Measurements from ENCODE around the gene SEMA4G.

SEMA4G gene

DNA sequence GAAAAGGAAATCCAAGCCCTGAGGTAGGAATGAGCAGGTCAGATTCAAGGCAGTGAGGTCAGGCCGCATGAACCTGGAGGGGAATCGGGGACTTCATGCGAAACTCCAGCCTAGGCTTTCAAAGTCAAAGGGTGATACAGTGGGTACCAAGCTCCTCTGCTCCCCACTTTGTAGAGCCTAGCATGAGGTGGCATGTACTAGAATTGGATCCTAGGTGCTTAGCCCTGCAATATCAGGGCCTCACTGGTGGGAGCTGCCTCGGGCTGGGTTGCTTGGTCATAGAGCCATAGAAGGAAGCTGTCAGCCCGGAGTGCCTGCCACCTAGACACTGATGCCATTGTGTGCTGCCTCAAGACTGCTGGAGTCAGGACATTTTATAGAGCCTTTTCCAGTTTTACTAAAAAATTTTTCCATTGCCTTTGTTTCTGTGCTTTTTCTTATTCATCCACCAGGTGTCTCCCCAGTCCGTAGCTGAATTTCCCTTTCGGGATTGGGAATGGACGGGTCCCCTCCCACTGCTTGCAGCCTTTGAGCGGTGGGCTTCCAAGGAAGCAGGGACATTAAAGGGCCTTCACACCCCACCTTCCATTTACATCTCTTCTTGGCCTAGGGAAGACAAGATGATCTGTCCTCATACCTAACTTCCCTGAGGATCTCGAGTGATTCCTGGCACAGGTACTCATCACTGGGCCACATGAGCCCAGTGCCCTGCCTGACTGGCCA lies 24.8 kb downstream of the SEMA4G start (continued):
- TF ChIP-seq, protein P1, sequence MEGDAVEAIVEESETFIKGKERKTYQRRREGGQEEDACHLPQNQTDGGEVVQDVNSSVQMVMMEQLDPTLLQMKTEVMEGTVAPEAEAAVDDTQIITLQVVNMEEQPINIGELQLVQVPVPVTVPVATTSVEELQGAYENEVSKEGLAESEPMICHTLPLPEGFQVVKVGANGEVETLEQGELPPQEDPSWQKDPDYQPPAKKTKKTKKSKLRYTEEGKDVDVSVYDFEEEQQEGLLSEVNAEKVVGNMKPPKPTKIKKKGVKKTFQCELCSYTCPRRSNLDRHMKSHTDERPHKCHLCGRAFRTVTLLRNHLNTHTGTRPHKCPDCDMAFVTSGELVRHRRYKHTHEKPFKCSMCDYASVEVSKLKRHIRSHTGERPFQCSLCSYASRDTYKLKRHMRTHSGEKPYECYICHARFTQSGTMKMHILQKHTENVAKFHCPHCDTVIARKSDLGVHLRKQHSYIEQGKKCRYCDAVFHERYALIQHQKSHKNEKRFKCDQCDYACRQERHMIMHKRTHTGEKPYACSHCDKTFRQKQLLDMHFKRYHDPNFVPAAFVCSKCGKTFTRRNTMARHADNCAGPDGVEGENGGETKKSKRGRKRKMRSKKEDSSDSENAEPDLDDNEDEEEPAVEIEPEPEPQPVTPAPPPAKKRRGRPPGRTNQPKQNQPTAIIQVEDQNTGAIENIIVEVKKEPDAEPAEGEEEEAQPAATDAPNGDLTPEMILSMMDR (tag by site-specific recombination; IDR thresholded peaks at IDR 0.05), result peak; percentile 43; the same call in 1 of the 2 replicates
- TF ChIP-seq ZNF654 (tag by site-specific recombination; IDR thresholded peaks at IDR 0.05; ENCODE audit: low read depth), result peak; percentile 77

DNA sequence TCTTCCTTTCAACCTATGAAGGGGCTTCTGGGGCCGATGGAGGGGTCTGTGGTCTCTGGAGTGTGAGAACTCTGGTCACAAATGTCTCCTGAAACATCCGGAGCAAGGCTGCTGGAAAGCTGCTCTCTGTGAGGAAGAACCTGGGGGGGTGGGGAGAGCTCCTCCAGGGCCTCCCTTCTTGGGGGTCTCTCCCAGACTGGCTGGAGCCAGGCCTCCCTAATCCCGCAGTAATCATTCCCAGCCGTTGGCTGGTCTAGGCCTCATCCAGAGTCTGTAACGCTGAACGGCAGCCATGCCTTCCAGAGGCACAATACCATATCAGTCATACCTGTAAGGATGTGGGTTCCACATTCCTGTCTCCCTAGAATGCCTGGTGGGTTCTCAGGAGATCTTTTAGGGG lies 25.9 kb downstream of the SEMA4G start:
- Histone ChIP-seq H3K27ac (ENCODE audit: extremely low read depth, low read depth, low read length) (no peak overlapping the region), H3K36me3 (ENCODE audit: control insufficient read depth in 2 of 2, insufficient read depth in 1 of 2, low read length in 2 of 2) (peaks cover 13 to 38% of the 10 kb centered on the region in 2 experiments), H3K4me3 (ENCODE audit: low read depth, low read length) (no peak overlapping the region), H3K4me1 (ENCODE audit: control insufficient read depth, insufficient read depth, low read length) (peaks cover 6% of the 10 kb centered on the region), H3K9me3 (ENCODE audit: control insufficient read depth, insufficient read depth, low read depth, low read length) (no peaks in the 10 kb centered on the region)
- TF ChIP-seq, protein P2, sequence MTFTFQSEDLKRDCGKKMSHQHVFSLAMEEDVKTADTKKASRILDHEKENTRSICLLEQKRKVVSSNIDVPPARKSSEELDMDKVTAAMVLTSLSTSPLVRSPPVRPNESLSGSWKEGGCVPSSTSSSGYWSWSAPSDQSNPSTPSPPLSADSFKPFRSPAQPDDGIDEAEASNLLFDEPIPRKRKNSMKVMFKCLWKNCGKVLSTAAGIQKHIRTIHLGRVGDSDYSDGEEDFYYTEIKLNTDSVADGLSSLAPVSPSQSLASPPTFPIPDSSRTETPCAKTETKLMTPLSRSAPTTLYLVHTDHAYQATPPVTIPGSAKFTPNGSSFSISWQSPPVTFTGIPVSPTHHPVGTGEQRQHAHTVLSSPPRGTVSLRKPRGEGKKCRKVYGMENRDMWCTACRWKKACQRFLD (tag by site-specific recombination; IDR thresholded peaks at IDR 0.05), result no peak
- TF ChIP-seq ZNF600 (tag by site-specific recombination; IDR thresholded peaks at IDR 0.05) (no peak), ZBTB20 (tag by site-specific recombination; IDR thresholded peaks at IDR 0.05) (no peak), ZNF169 (tag by site-specific recombination; IDR thresholded peaks at IDR 0.05) (no peak), GLIS1 (tag by site-specific recombination; IDR thresholded peaks at IDR 0.05) (no peak), ZNF776 (tag by site-specific recombination; IDR thresholded peaks at IDR 0.05; ENCODE audit: borderline replicate concordance) (no peak), GLIS2 (tag by site-specific recombination; IDR thresholded peaks at IDR 0.05) (no peak), ZNF510 (tag by site-specific recombination; IDR thresholded peaks at IDR 0.05; ENCODE audit: insufficient replicate concordance) (no peak), ZNF37A (tag by site-specific recombination; IDR thresholded peaks at IDR 0.05) (no peak)
- ChIA-PET CTCF (interaction anchor here (0.6 to 16.6 kb wide), 7 partner anchors 14 to 198 kb away, joined by 3 to 274 read pairs (median 5); no protein-coding TSS in a partner anchor), POLR2A (interaction anchor here (0.6 kb wide), 1 partner anchor 10 kb away, joined by 3 read pairs; no protein-coding TSS in a partner anchor)

DNA sequence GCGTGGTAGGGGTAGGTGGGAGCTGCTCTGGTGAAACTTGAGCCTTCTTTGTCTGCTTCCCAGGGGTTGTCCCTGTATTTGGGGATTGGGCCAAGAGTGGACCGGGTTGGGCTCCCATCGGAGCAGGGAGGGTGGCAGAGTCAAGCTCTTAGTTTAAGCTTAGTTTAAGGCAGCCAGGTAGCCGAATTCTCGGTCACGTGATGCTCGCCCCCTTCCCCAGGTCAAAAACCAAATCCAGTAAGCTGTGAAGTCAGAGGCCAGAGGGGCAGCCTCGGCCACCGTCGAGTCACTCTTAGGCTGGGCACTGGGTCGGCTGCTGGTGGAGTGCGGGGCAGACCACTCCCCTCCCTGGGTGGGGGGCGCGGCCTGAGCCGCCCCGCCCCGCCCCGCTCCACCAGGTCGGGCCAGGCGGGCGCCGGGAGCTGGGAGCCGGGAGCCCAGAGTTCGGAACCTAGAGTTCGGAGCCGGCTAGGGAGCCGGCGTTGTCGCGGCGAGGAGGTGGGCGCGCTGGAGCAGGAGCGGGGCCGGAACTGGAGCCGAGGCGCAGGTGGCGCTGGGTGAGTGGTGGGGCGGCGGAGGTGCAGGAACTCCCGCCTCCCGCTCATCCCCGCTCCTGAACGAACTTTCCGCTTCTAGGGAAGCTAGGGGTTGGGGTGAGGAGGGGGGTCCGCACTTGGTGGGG lies 27.5 kb downstream of the SEMA4G start:
- Histone ChIP-seq H3K36me3 (ENCODE audit: control insufficient read depth in 2 of 2, insufficient read depth in 1 of 2, low read length in 2 of 2) (peaks cover 4 to 32% of the 10 kb centered on the region in 2 experiments), H3K27ac (ENCODE audit: extremely low read depth, low read depth, low read length) (peak overlapping the region; percentile 94), H3K9me3 (ENCODE audit: control insufficient read depth, insufficient read depth, low read depth, low read length) (no peaks in the 10 kb centered on the region), H3K4me1 (ENCODE audit: control insufficient read depth, insufficient read depth, low read length) (peaks cover 8% of the 10 kb centered on the region), H3K4me3 (ENCODE audit: low read depth, low read length) (peak overlapping the region; percentile 57)
- CTCF ChIA-PET, result interaction anchor here (0.6 to 16.6 kb wide), 19 partner anchors 10 to 1190 kb away, joined by 3 to 274 read pairs (median 4); partner anchors contain the start of genes MRPL43 and TWNK
- POLR2A ChIA-PET, result interaction anchor here (0.5 to 2.4 kb wide), 7 partner anchors 9 to 145 kb away, joined by 3 to 14 read pairs (median 6); partner anchors contain the start of genes PDZD7 and SFXN3
- TF ChIP-seq, protein P3, sequence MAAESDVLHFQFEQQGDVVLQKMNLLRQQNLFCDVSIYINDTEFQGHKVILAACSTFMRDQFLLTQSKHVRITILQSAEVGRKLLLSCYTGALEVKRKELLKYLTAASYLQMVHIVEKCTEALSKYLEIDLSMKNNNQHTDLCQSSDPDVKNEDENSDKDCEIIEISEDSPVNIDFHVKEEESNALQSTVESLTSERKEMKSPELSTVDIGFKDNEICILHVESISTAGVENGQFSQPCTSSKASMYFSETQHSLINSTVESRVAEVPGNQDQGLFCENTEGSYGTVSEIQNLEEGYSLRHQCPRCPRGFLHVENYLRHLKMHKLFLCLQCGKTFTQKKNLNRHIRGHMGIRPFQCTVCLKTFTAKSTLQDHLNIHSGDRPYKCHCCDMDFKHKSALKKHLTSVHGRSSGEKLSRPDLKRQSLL (tag by site-specific recombination; IDR thresholded peaks at IDR 0.05), result peak; percentile 99
- TF ChIP-seq ZNF202 (tag by site-specific recombination; IDR thresholded peaks at IDR 0.05; ENCODE audit: borderline replicate concordance), result no peak
- TF ChIP-seq IKZF3 (tag by site-specific recombination; IDR thresholded peaks at IDR 0.05), result peak; percentile 66; the same call in 1 of the 2 replicates
- no peak; the same call in 1 of the 2 replicates for TF ChIP-seq ZBTB20 (tag by site-specific recombination; IDR thresholded peaks at IDR 0.05)
- peak; percentile 19; the same call in 1 of the 2 replicates for TF ChIP-seq ZNF223 (tag by site-specific recombination; IDR thresholded peaks at IDR 0.05)
- TF ChIP-seq HOXC10 (CRISPR knock-in tag; IDR thresholded peaks at IDR 0.05), result 0 out of 2 replicates have a peak, but pooled peaks have one; percentile 45
- no peak for TF ChIP-seq ZNF214 (tag by site-specific recombination; IDR thresholded peaks at IDR 0.05; ENCODE audit: borderline replicate concordance)
- TF ChIP-seq KLF8 (tag by site-specific recombination; IDR thresholded peaks at IDR 0.05), result peak; percentile 91
- TF ChIP-seq KLF9 (tag by site-specific recombination; IDR thresholded peaks at IDR 0.05; ENCODE audit: low read depth), result peak; percentile 87
- TF ChIP-seq, protein P4, sequence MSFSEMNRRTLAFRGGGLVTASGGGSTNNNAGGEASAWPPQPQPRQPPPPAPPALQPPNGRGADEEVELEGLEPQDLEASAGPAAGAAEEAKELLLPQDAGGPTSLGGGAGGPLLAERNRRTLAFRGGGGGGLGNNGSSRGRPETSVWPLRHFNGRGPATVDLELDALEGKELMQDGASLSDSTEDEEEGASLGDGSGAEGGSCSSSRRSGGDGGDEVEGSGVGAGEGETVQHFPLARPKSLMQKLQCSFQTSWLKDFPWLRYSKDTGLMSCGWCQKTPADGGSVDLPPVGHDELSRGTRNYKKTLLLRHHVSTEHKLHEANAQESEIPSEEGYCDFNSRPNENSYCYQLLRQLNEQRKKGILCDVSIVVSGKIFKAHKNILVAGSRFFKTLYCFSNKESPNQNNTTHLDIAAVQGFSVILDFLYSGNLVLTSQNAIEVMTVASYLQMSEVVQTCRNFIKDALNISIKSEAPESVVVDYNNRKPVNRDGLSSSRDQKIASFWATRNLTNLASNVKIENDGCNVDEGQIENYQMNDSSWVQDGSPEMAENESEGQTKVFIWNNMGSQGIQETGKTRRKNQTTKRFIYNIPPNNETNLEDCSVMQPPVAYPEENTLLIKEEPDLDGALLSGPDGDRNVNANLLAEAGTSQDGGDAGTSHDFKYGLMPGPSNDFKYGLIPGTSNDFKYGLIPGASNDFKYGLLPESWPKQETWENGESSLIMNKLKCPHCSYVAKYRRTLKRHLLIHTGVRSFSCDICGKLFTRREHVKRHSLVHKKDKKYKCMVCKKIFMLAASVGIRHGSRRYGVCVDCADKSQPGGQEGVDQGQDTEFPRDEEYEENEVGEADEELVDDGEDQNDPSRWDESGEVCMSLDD (tag by site-specific recombination; IDR thresholded peaks at IDR 0.05), result peak; percentile 56; the same call in 1 of the 2 replicates
- TF ChIP-seq ZBTB7A (tag by site-specific recombination; IDR thresholded peaks at IDR 0.05; ENCODE audit: low read depth), result peak; percentile 36; the same call in 1 of the 2 replicates
- TF ChIP-seq ZNF133 (tag by site-specific recombination; IDR thresholded peaks at IDR 0.05), result no peak
- TF ChIP-seq ZNF335 (tag by site-specific recombination; conservative IDR thresholded peaks at IDR 0.05), result peak; percentile 12; the same call in 1 of the 2 replicates
- TF ChIP-seq ZBTB17 (tag by site-specific recombination; IDR thresholded peaks at IDR 0.05), result peak; percentile 66; the same call in 1 of the 2 replicates
- no peak for TF ChIP-seq ZNF404 (tag by site-specific recombination; IDR thresholded peaks at IDR 0.05)

Data from HEK293 (cell line).